HepG2 (cell line): ENCODE results near the gene IL1RL2. TPM values are rescaled to one million over a fixed set of nuclear protein-coding genes. Genes with fewer than 3 reads are reported as not detected.

ENCODE experiments used
- ATAC-seq: fragments of 200-7000 bp; cut with Tn5 transposase; 3 replicates; pipeline ENCODE4 v1.9.1; 2020; ENCODE audit warnings: mild to moderate bottlenecking, moderate library complexity
- BruUV-seq: library from RNA; stranded (reverse); fragments of 400-500 nt; replicated peaks from 2 replicates; lab custom pipeline; 2021; lab: Mats Ljungman, UMichigan
- CTCF ChIA-PET: fragments of 300-600 bp; formaldehyde crosslinking; extraction: SDS; loops from one replicate; lab custom pipeline; 2021; ENCODE audit warnings: low total read pairs, inconsistent platforms, low intra/inter-chr PET ratio; lab: Yijun Ruan, JAX
- POLR2A ChIA-PET: fragments of 350-600 bp; sonication (Branson Sonifier 250); formaldehyde crosslinking; loops from one replicate; lab custom pipeline; 2020; ENCODE audit warnings: antibody characterized with exemption, inconsistent platforms; lab: Yijun Ruan, JAX
- DNase-seq: peaks from one replicate; pipeline ENCODE4 v3.0.0-alpha.2; 2015; ENCODE audit warnings: low spot score
- FAIRE-seq: peaks from 3 replicates; lab custom pipeline; 2011; peaks lifted over from hg19 to GRCh38; lab: Jason Lieb, UNC
- H2AFZ ChIP-seq: one replicate; pipeline ENCODE4 v1.6.1; 2011; ENCODE audit warnings: low read length, inconsistent platforms
- H3K27ac ChIP-seq: fragments of 300-600 bp; 3 replicates; pipeline ENCODE4 v1.8.0; 2011; ENCODE audit warnings: mixed run types, mild to moderate bottlenecking, mixed read lengths, low read length, inconsistent platforms; ENCODE audit not compliant: insufficient read depth; ENCODE audit errors: extremely low read length
- H3K27me3 ChIP-seq, 2 experiments: fragments of 200-600 bp in 1 of 2; 2 replicates in 1 of 2; 3 replicates in 1 of 2; pipeline versions ENCODE4 v1.6.0 to v1.8.0; 2011; ENCODE audit warnings: low read length in 2 of 2, mild to moderate bottlenecking in 2 of 2, moderate library complexity in 2 of 2, inconsistent platforms in 1 of 2; ENCODE audit not compliant: insufficient read depth in 2 of 2, control insufficient read depth in 1 of 2
- H3K36me3 ChIP-seq, 2 experiments: fragments of 200-600 bp in 1 of 2; replicated peaks in 1 of 2; 2 replicates in 1 of 2; 3 replicates in 1 of 2; pipeline versions ENCODE4 v1.5.1 to v1.8.0; 2011; ENCODE audit warnings: low read length in 2 of 2, inconsistent platforms in 1 of 2; ENCODE audit not compliant: insufficient read depth in 2 of 2, control insufficient read depth in 1 of 2
- H3K4me1 ChIP-seq: 2 replicates; pipeline ENCODE4 v1.5.1; 2012; ENCODE audit warnings: low read length, inconsistent platforms; ENCODE audit not compliant: insufficient read depth
- H3K4me2 ChIP-seq: 2 replicates; pipeline ENCODE4 v1.6.0; 2011; ENCODE audit warnings: low read depth, low read length, inconsistent platforms
- H3K4me3 ChIP-seq, 3 experiments: fragments of 200-600 bp in 1 of 3; sonication (generic), shearing (Covaris generic) in 1 of 3; replicated peaks in 1 of 3; 2 replicates each; pipeline ENCODE4 v1.5.1; 2011 to 2016; ENCODE audit warnings: low read length in 3 of 3, inconsistent platforms in 2 of 3, low read depth in 2 of 3, mild to moderate bottlenecking in 2 of 3, control low read depth in 1 of 3, mixed read lengths in 1 of 3; ENCODE audit not compliant: insufficient read depth in 1 of 3
- H3K79me2 ChIP-seq: one replicate; pipeline ENCODE4 v1.6.1; 2011; ENCODE audit warnings: low read length, inconsistent platforms; ENCODE audit not compliant: insufficient read depth
- H3K9ac ChIP-seq: 2 replicates; pipeline ENCODE4 v1.6.0; 2011; ENCODE audit warnings: mild to moderate bottlenecking, low read depth, low read length, inconsistent platforms; ENCODE audit not compliant: insufficient read depth
- H3K9me3 ChIP-seq: 2 replicates; pipeline ENCODE4 v1.5.1; 2012; ENCODE audit warnings: mild to moderate bottlenecking, low read length
- H4K20me1 ChIP-seq: 2 replicates; pipeline ENCODE4 v1.6.0; 2011; ENCODE audit warnings: inconsistent platforms, mild to moderate bottlenecking, low read length, moderate library complexity; ENCODE audit not compliant: insufficient read depth
- BRD4 ChIP-seq: sonication (generic); formaldehyde crosslinking; IDR thresholded peaks from 2 replicates; pipeline ENCODE4 v1.4.0; 2020; ENCODE audit warnings: missing genetic modification reagents
- KAT8 ChIP-seq: IDR thresholded peaks from 2 replicates; pipeline ENCODE4 v1.6.1; 2016; ENCODE audit warnings: missing genetic modification reagents, missing compliant biosample characterization
- KLF6 ChIP-seq: IDR thresholded peaks from 2 replicates; pipeline ENCODE4 v1.8.0; 2016; ENCODE audit warnings: missing biosample characterization, missing genetic modification reagents
- MEF2D ChIP-seq: sonication (generic); formaldehyde crosslinking; IDR thresholded peaks from 2 replicates; pipeline ENCODE4 v1.5.1; 2020; ENCODE audit warnings: mild to moderate bottlenecking, missing genetic modification reagents
- MLLT10 ChIP-seq: sonication (generic); formaldehyde crosslinking; IDR thresholded peaks from 2 replicates; pipeline ENCODE4 v1.4.0; 2020; ENCODE audit warnings: missing genetic modification reagents
- NFE2L2 ChIP-seq: fragments of 150-350 bp; IDR thresholded peaks from 2 replicates; pipeline ENCODE4 v1.6.1; 2014; ENCODE audit warnings: low read length
- PRMT3 ChIP-seq: sonication (generic); formaldehyde crosslinking; IDR thresholded peaks from 2 replicates; pipeline ENCODE4 v1.8.1; 2022; ENCODE audit warnings: low read depth, mild to moderate bottlenecking, moderate library complexity, missing genetic modification reagents, borderline replicate concordance
- SNAI1 ChIP-seq: sonication (generic); formaldehyde crosslinking; IDR thresholded peaks from 2 replicates; pipeline ENCODE4 v1.5.0; 2020; ENCODE audit warnings: mild to moderate bottlenecking, missing genetic modification reagents, borderline replicate concordance
- TAF1 ChIP-seq: sonication (generic); formaldehyde crosslinking; IDR thresholded peaks from 2 replicates; pipeline ENCODE4 v1.4.0; 2020; ENCODE audit warnings: missing genetic modification reagents
- TAF15 ChIP-seq: fragments of 200-400 bp; formaldehyde crosslinking; IDR thresholded peaks from one replicate; pipeline ENCODE4 v1.6.1; 2018; ENCODE audit warnings: mild to moderate bottlenecking, low read depth, low read length; ENCODE audit not compliant: poor library complexity, severe bottlenecking
- TCF12 ChIP-seq, 2 experiments: fragments of 450-650 bp in 1 of 2; sonication (generic) in 1 of 2; formaldehyde crosslinking in 1 of 2; IDR thresholded peaks; 2 replicates each; pipeline versions ENCODE4 v1.6.1 to v1.8.0; 2017 to 2022; ENCODE audit warnings: antibody characterized with exemption in 1 of 2, mild to moderate bottlenecking in 1 of 2, missing genetic modification reagents in 1 of 2, moderate library complexity in 1 of 2
- WIZ ChIP-seq: sonication (generic); formaldehyde crosslinking; IDR thresholded peaks from 2 replicates; pipeline ENCODE4 v1.5.1; 2020; ENCODE audit warnings: mild to moderate bottlenecking, missing genetic modification reagents
- ZNF101 ChIP-seq: sonication (generic); formaldehyde crosslinking; IDR thresholded peaks from 2 replicates; pipeline ENCODE4 v1.4.0; 2020; ENCODE audit warnings: mild to moderate bottlenecking, low read depth, missing genetic modification reagents, borderline replicate concordance
- ZNF235 ChIP-seq: sonication (generic); formaldehyde crosslinking; IDR thresholded peaks from 2 replicates; pipeline ENCODE4 v1.8.1; 2023; ENCODE audit warnings: mild to moderate bottlenecking, missing genetic modification reagents, borderline replicate concordance
- ZNF253 ChIP-seq: sonication (generic); formaldehyde crosslinking; IDR thresholded peaks from 2 replicates; pipeline ENCODE4 v1.8.0; 2022; ENCODE audit warnings: mild to moderate bottlenecking, missing genetic modification reagents, borderline replicate concordance
- ZNF329 ChIP-seq: sonication (generic); formaldehyde crosslinking; IDR thresholded peaks from 2 replicates; pipeline ENCODE4 v1.9.0; 2021; ENCODE audit warnings: low read depth, mild to moderate bottlenecking, missing genetic modification reagents
- ZNF720 ChIP-seq: sonication (generic); formaldehyde crosslinking; IDR thresholded peaks from 2 replicates; pipeline ENCODE4 v1.4.0; 2020; ENCODE audit warnings: missing genetic modification reagents
- in situ Hi-C: cut with HindIII; loops from 2 replicates; pipeline ENCODE4 v1.10.0; 2017; ENCODE audit warnings: low pct_unique_long_range_greater_than_20kb; ENCODE audit not compliant: extremely low pct_ligation_motif_present
- intact Hi-C: fragments of 100-400 bp; cut with micrococcal nuclease; formaldehyde crosslinking; loops from one replicate; pipeline ENCODE4 v1.10.0; 2022; ENCODE audit not compliant: unreplicated experiment
- polyA plus RNA-seq, 8 experiments: library from polyadenylated mRNA; depleted of rRNA in 3 of 8; stranded (reverse) in 7 of 8; unstranded in 1 of 8; fragments of >200 nt; fragmentation: Illumina TruSeq in 4 of 8; extraction: Trizol in 4 of 8; gene quantifications; 2 replicates each; pipeline versions ENCODE4 v1.2.1 to v1.2.3, GENCODE V29; 2011 to 2016; ENCODE audit warnings: low read depth in 4 of 8, missing spikeins in 1 of 8, mixed read lengths in 1 of 8; ENCODE audit not compliant: insufficient read depth in 1 of 8
- total RNA-seq, 5 experiments: library from RNA; depleted of rRNA; stranded (reverse); fragments of >200 nt; fragmentation: Illumina TruSeq; extraction: Trizol; gene quantifications; 2 replicates each; pipeline ENCODE4 v1.2.3, GENCODE V29; 2016; ENCODE audit warnings: low read depth in 1 of 5
- TF ChIP-seq, protein P1 (sequence below): sonication (generic); formaldehyde crosslinking; IDR thresholded peaks from 2 replicates; pipeline ENCODE4 v1.8.0; 2022; ENCODE audit warnings: mild to moderate bottlenecking, missing genetic modification reagents; ENCODE audit not compliant: insufficient replicate concordance
- TF ChIP-seq, protein P2 (sequence below): sonication (generic); formaldehyde crosslinking; IDR thresholded peaks from 2 replicates; pipeline ENCODE4 v1.4.0; 2020; ENCODE audit warnings: missing genetic modification reagents
- TF ChIP-seq, protein P3 (sequence below): sonication (generic); formaldehyde crosslinking; IDR thresholded peaks from 2 replicates; pipeline ENCODE4 v1.4.0; 2020; ENCODE audit warnings: missing genetic modification reagents, borderline replicate concordance

The IL1RL2 gene
- total and polyA plus RNA-seq, 2 of the 13 experiments (the other 11 are each of a cell fraction or from before 2014, with no cell fraction given): 0.03 TPM; not detected in 1

DNA sequence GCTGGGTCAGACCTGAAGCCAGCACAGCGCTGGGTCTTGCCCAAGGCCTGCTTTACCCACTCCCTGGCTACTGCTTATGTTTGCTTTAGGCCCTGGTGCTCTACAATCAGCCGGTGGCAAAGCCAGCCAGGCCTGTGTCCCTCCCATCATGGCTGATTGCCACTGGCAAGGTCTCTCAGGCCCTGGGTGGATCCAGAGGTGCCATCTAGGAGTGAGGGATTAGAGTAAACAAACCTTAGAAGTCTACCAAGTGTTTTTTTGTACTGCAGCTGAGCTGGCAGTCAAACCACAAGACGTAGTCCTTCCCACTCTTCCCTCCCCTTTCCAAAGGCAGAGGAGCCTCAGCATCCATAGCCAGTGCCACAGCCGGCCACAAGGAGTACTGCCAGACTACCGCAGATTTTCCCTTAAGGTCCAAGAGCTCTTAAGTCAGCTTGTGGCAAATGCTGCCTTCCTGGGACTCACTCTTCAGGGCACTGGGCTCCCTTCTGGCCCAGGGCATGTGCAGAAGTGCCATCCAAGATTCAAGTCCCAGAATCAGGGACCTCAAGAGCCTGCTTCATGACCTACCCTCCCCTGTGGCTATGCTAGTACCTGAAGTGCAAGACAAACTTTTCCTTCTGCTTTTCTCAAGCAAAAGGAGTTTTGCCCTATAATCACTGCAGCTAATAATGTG is 20.0 kb downstream of the IL1RL2 start (continued):
- no peak for TF ChIP-seq ZNF253
- TF ChIP-seq, protein P1, sequence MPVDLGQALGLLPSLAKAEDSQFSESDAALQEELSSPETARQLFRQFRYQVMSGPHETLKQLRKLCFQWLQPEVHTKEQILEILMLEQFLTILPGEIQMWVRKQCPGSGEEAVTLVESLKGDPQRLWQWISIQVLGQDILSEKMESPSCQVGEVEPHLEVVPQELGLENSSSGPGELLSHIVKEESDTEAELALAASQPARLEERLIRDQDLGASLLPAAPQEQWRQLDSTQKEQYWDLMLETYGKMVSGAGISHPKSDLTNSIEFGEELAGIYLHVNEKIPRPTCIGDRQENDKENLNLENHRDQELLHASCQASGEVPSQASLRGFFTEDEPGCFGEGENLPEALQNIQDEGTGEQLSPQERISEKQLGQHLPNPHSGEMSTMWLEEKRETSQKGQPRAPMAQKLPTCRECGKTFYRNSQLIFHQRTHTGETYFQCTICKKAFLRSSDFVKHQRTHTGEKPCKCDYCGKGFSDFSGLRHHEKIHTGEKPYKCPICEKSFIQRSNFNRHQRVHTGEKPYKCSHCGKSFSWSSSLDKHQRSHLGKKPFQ (CRISPR knock-in tag): no peak

DNA sequence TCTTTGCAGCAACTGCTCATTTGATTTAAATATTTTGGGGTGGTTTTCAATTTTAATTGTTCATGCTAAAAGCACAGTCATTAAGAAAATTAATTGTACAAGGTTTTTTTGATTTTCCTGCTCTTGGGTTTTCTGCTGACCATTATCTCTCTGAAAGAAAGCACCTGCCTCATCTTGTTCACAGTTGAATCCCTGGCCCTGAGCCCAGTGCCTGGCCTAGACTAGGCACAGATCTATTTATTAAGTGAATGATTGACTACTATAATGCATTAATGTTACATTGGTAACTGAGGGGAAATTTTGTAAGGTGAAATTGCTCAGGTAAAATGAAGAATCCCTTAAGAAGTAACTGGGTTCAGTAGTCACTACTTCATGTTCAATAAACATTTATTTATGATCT is 22.0 kb downstream of the IL1RL2 start:
- Histone ChIP-seq H3K27ac (no peak overlapping the region), H3K79me2 (no peaks in the 10 kb centered on the region), H3K27me3 (0 out of 5 replicates have a peak, but pooled peaks cover 0 to 9% of the 10 kb centered on the region in 2 experiments), H3K4me3 (no peak overlapping the region), H3K4me1 (peaks cover 32% of the 10 kb centered on the region), H3K9ac (no peak overlapping the region), H3K9me3 (no peaks in the 10 kb centered on the region), H3K4me2 (peak overlapping the region; percentile 56; the same call in 1 of the 2 replicates), H3K36me3 (no peaks in the 10 kb centered on the region), H4K20me1 (no peaks in the 10 kb centered on the region), H2AFZ (no peak overlapping the region)
- DNase-seq (no peak), FAIRE-seq (no peak), ATAC-seq (no peak)
- CTCF ChIA-PET: no interaction called here
- intact Hi-C loops (no loop called here), in situ Hi-C loops (no loop called here)
- POLR2A ChIA-PET: no interaction called here
- no TSS peak for BruUV-seq
- TF ChIP-seq ZNF720 (no peak), TAF15 (no peak), KLF6 (no peak), ZNF235 (CRISPR knock-in tag) (no peak), MEF2D (CRISPR knock-in tag) (no peak), TAF1 (CRISPR knock-in tag) (no peak), MLLT10 (CRISPR knock-in tag) (no peak), BRD4 (CRISPR knock-in tag) (no peak), KAT8 (no peak), ZNF329 (CRISPR knock-in tag) (no peak), TCF12 (IDR thresholded peaks at IDR 0.05) (no peak), TCF12 (CRISPR knock-in tag; IDR thresholded peaks at IDR 0.05) (no peak), ZNF101 (no peak), SNAI1 (no peak), PRMT3 (CRISPR knock-in tag) (no peak), NFE2L2 (no peak), WIZ (no peak)
- TF ChIP-seq, protein P2, sequence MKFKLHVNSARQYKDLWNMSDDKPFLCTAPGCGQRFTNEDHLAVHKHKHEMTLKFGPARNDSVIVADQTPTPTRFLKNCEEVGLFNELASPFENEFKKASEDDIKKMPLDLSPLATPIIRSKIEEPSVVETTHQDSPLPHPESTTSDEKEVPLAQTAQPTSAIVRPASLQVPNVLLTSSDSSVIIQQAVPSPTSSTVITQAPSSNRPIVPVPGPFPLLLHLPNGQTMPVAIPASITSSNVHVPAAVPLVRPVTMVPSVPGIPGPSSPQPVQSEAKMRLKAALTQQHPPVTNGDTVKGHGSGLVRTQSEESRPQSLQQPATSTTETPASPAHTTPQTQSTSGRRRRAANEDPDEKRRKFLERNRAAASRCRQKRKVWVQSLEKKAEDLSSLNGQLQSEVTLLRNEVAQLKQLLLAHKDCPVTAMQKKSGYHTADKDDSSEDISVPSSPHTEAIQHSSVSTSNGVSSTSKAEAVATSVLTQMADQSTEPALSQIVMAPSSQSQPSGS: no peak
- TF ChIP-seq, protein P3, sequence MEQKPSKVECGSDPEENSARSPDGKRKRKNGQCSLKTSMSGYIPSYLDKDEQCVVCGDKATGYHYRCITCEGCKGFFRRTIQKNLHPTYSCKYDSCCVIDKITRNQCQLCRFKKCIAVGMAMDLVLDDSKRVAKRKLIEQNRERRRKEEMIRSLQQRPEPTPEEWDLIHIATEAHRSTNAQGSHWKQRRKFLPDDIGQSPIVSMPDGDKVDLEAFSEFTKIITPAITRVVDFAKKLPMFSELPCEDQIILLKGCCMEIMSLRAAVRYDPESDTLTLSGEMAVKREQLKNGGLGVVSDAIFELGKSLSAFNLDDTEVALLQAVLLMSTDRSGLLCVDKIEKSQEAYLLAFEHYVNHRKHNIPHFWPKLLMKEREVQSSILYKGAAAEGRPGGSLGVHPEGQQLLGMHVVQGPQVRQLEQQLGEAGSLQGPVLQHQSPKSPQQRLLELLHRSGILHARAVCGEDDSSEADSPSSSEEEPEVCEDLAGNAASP (CRISPR knock-in tag): no peak
